HL-60 (cell line): Measurements from ENCODE around the gene MRPL1.
A peak's percentile ranks its signal among the peaks of the same experiment; 100 is the strongest.

ENCODE experiments used
- DNase-seq, 2 experiments: peaks; one replicate each; pipeline ENCODE4 v3.0.0-alpha.2; 2010 to 2020; ENCODE audit warnings: low read depth in 1 of 2, low spot score in 1 of 2
- H3K27ac ChIP-seq: fragments of 250-450 bp; sonication (Bioruptor Pico); replicated peaks from 2 replicates; pipeline ENCODE4 v1.5.1; 2020; ENCODE audit warnings: mild to moderate bottlenecking, moderate library complexity
- H3K27me3 ChIP-seq: fragments of 250-450 bp; sonication (Bioruptor Pico); 2 replicates; pipeline ENCODE4 v1.5.1; 2021; ENCODE audit warnings: mild to moderate bottlenecking, moderate library complexity; ENCODE audit not compliant: insufficient read depth, poor library complexity, severe bottlenecking
- H3K4me3 ChIP-seq: replicated peaks from 2 replicates; pipeline ENCODE4 v1.5.1; 2011; ENCODE audit warnings: mild to moderate bottlenecking, control low read depth, low read length; ENCODE audit not compliant: insufficient read depth
- CTCF ChIP-seq: IDR thresholded peaks from one replicate; pipeline ENCODE4 v1.5.1; 2011; ENCODE audit warnings: low read length, control low read depth, inconsistent platforms; ENCODE audit not compliant: insufficient read depth
- GABPA ChIP-seq: IDR thresholded peaks from 2 replicates; pipeline ENCODE4 v1.6.1; 2012; ENCODE audit warnings: low read depth
- POLR2AphosphoS5 ChIP-seq: IDR thresholded peaks from 2 replicates; pipeline ENCODE4 v1.6.1; 2012; ENCODE audit warnings: low read depth
- SPI1 ChIP-seq: IDR thresholded peaks from 2 replicates; pipeline ENCODE4 v1.6.1; 2012; ENCODE audit warnings: low read depth, mild to moderate bottlenecking, borderline replicate concordance
- TF ChIP-seq, protein P1 (sequence below): IDR thresholded peaks from 2 replicates; pipeline ENCODE4 v1.6.1; 2012; ENCODE audit warnings: low read depth; ENCODE audit not compliant: insufficient replicate concordance

The MRPL1 gene

DNA sequence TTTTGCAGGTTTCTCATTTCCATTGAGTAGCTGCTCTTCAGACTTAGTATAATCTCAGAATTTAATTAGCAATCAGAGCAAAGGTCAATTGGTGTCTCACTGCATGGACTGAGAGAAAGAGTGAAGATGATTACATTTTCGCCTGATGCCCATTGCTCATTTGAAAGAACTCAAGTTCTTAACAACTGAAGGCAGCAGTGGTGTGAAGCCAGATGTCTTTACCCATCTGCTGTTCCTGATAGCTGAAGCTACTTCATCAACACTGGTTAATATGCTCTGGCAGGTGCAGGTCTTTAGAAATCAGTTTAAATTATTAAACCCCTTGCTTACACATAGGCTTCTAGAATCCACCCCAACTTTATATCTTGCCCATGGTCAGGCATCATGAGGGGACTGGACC is 130.0 kb downstream of the MRPL1 start:
- DNase-seq = no peak
- TF ChIP-seq, protein P1, sequence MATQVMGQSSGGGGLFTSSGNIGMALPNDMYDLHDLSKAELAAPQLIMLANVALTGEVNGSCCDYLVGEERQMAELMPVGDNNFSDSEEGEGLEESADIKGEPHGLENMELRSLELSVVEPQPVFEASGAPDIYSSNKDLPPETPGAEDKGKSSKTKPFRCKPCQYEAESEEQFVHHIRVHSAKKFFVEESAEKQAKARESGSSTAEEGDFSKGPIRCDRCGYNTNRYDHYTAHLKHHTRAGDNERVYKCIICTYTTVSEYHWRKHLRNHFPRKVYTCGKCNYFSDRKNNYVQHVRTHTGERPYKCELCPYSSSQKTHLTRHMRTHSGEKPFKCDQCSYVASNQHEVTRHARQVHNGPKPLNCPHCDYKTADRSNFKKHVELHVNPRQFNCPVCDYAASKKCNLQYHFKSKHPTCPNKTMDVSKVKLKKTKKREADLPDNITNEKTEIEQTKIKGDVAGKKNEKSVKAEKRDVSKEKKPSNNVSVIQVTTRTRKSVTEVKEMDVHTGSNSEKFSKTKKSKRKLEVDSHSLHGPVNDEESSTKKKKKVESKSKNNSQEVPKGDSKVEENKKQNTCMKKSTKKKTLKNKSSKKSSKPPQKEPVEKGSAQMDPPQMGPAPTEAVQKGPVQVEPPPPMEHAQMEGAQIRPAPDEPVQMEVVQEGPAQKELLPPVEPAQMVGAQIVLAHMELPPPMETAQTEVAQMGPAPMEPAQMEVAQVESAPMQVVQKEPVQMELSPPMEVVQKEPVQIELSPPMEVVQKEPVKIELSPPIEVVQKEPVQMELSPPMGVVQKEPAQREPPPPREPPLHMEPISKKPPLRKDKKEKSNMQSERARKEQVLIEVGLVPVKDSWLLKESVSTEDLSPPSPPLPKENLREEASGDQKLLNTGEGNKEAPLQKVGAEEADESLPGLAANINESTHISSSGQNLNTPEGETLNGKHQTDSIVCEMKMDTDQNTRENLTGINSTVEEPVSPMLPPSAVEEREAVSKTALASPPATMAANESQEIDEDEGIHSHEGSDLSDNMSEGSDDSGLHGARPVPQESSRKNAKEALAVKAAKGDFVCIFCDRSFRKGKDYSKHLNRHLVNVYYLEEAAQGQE = no peak
- TF ChIP-seq POLR2AphosphoS5 (no peak), CTCF (no peak)
- no peak overlapping the region for H3K27ac ChIP-seq

DNA sequence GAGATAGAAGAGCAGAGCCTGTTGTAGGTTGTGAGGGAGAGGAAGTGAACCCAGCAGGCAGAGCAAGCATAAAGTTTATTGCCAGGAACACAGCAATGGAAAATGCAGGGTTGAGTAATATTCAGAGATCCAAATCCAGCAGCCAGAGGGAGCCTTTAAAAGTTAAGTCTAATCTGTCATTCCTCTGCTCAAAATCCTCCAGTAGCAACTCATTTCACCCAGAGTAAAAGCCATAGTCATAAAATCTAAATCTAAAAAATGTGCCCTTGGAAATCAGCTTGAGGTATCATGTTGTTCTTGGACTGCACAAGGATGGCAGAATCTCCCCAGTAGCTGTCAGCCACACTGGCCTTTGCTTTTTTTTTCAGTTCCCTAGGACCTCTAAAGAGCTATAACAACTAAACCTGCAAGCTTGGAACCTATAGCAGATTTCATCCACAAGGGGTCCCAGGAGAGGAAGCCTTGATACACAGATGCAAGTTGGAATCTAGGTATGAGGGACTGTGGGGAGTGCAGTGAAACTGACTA is 131.6 kb downstream of the MRPL1 start:
- peak in 1 of 2 experiments; percentile 20 for DNase-seq

More for the DNA sequence above, 130.0 kb downstream of the MRPL1 start:
- no peak overlapping the region for H3K4me3 ChIP-seq
- H3K27me3 ChIP-seq = no peaks in the 10 kb centered on the region

GRCh38 chr4:77996076-77996475 is 133.4 kb downstream of the MRPL1 start:
- no peaks in the 10 kb centered on the region for H3K27me3 ChIP-seq
- TF ChIP-seq, protein P1 = no peak
- no peak for TF ChIP-seq SPI1
- TF ChIP-seq GABPA = no peak
- no peak for TF ChIP-seq POLR2AphosphoS5
- no peak for DNase-seq
- H3K27ac ChIP-seq = no peak overlapping the region
- H3K4me3 ChIP-seq = no peak overlapping the region

More for the DNA sequence above, 131.6 kb downstream of the MRPL1 start:
- Histone ChIP-seq H3K4me3 (no peak overlapping the region), H3K27me3 (no peaks in the 10 kb centered on the region), H3K27ac (no peak overlapping the region)
- TF ChIP-seq, protein P1 = no peak
- peak; percentile 22 for TF ChIP-seq CTCF

DNA sequence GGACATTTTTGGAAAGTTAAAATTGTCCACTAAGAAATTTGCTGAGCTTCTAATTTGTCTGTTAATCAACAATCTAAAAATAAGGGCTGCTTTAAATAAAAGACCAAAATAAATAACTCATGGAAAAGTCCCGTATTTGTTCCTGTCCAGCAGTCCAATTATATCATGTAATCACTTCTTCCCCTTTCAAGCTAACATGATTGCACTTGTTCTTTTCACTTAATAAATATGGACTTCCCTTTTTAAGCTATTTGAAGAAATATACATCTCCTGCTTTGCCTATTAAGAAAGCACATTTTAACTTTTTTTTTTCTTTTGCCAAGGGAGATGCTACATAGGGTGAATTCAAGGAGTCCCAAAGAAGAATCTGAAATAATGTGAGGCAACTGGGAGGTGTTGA is 138.9 kb downstream of the MRPL1 start:
- no peak overlapping the region for H3K4me3 ChIP-seq
- no peaks in the 10 kb centered on the region for H3K27me3 ChIP-seq
- H3K27ac ChIP-seq = no peak overlapping the region
- TF ChIP-seq GABPA (no peak), SPI1 (peak; percentile 38; the same call in 1 of the 2 replicates)
- TF ChIP-seq, protein P1 = no peak
- no peak for DNase-seq
